Glomerular endothelial cell (primary cell): ENCODE data around the gene PIP5K1B. TPM values are rescaled to one million over a fixed set of nuclear protein-coding genes. Genes with fewer than 3 reads are reported as not detected.

Experiments used
- DNase-seq: peaks from one replicate; pipeline ENCODE4 v3.0.0-alpha.2; 2011; ENCODE audit warnings: low read depth, low spot score; ENCODE audit errors: extremely low read depth
- total RNA-seq: library from RNA; depleted of rRNA; stranded (reverse); fragments of >200 nt; gene quantifications from 2 replicates; pipeline ENCODE4 v1.2.3, GENCODE V29; 2015

The PIP5K1B gene
- total RNA-seq, 1 donor from 2014 or later, result 0.23 TPM

- DNase-seq, result no peak
These were observed 308.3 kb downstream of the PIP5K1B start for GRCh38 chr9:69013382-69013727.

DNA sequence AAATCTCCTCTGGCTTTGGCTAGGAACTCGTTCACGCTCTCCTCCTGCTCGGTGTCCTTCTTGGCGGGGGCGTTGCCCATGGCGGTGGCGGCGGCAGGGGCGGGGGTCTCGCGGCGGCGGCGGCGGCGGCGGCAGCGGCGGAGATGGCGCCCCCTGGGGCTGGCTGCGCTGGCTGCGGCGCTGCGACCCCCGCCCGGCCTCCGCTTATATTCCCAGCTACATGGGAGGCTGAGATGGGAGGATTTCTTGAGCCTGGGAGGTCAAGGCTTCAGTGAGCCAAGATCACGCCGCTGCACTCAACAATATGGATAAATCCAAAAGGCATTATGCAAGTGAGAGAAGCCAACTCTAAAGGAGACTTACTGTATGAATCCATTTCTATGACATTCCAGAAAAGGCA lies 309.0 kb downstream of the PIP5K1B start, which contains the start of gene PRKACG:
Gene PRKACG, minus strand, starts transcription at position 101 of the 400 bp plus-strand sequence. Its CDS starts 21 bp downstream, at position 80.
- no peak for DNase-seq

DNA sequence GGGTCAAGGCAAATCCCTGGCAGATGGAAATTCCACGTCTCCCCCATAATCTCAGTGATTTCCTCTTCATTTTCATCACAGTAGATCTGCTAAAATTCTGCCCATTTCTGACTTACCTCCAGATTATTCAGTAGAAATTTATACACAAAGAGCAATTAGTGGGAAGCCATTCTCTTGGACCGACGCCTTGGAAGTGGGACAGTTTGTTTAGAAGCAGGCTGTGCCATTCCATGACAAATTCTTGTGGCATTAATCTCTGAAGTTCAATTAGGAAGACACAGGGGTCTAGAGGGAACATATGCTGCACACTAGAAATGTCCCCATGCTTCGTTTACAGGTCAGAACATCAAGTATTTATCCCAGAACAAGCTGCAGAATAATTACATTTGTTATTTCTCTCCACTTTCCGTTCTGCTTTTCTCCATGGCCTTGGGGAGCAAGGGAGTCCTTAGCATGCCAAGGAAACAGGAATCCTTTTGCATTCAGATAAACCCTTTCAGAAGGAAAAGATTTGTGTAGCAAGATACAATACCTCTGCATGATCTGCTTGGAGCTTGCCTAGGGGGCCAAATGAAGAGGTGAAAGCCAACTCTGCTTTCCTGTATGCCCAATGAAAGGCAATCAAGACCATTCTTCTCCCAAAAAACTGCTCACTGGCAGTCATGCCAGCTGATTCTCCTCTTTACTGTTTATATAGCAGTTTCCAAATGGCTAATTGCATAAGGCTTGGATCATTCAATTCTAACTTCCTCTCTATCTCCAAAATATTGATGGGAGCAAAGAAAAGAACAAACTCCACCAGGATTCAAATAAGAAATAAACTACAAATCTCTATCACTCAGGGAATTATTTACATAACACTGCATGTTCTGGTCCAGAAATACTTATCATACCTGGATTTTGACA lies 311.4 kb downstream of the PIP5K1B start:
- no peak for DNase-seq

GRCh38 chr9:69018737-69019136 lies 313.7 kb downstream of the PIP5K1B start:
- no peak for DNase-seq

DNA sequence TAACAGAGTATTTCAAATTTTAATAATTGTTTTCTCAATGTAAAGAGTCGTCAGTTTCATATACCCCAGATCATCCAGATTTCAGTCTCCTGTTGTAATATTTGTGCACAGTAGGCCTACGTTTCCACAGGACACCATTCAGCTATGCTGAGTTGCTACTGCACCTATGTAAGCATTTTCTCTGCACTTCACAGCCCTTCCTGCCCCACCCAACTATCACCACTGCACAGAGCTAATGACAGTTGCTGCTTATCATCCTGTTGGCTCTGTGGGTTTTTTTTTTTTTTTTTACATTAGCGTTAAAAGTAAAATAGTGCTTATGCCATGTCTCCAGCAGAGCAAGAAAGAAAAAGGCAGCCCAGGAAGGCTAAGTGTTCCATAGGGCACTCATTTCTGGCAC lies 314.8 kb downstream of the PIP5K1B start:
- no peak for DNase-seq

DNA sequence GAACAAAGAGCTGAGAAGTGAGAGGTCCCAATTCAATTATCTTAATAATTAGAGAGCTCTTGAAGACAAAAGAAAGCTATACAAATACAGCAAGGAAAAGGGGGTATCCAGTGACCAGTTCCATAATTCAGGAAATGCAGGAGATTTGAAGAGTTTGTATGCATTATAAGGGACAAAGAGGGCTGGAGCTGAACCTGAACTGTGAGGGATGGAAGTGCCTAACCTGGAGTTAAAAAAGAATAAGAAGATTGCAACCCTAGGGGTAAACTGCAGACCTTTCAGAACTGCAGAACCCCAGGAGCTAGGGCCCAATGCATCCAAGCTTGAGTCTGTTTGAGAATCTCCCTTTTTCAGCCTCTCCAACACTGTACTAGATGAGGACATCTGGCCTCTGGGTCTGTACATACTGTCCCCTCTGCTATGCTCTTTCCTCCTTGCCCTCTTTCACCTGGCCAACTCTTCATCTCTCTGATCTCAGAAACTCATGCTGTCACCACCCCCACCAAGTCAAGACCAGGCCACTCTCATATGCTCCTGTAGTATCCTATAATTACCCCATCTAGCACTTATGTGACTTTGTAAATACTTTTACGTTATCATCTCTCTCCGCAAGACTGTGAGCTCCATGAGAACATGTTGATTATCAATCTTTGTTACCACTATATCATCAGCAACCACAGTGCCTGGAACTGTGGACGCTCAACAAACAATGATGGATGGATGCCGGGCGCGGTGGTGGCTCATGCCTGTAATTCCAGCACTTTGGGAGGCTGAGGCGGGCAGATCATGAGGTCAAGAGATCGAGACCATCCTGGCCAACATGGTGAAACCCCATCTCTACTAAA lies 315.5 kb downstream of the PIP5K1B start:
- no peak for DNase-seq

GRCh38 chr9:69023650-69024049 lies 318.6 kb downstream of the PIP5K1B start:
- DNase-seq, result no peak

- no peak for DNase-seq
These were observed 322.5 kb downstream of the PIP5K1B start for GRCh38 chr9:69027355-69028097.

- DNase-seq, result no peak
These were observed 323.7 kb downstream of the PIP5K1B start for GRCh38 chr9:69028754-69029153.

DNA sequence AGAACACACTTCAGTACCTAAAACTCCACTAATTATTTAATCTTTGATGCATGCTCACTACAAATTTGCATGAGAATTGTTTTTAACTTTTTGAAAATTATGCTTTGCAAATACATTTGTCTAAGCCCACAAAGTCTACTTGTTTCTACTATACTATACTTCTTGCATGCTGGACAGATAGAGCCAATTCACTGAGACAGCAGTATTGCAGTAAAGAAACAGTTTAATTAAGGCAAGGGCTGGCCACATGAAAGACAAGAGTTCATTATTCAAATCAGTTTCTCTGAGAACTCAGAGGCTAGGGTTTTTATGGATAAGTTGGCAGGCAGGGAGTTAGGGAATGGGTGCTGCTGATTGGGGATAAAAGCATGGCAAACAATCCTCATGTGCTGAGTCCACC lies 324.5 kb downstream of the PIP5K1B start:
- no peak for DNase-seq

- no peak for DNase-seq
These were observed 326.0 kb downstream of the PIP5K1B start for GRCh38 chr9:69030851-69031645.

GRCh38 chr9:69034071-69034470 lies 329.0 kb downstream of the PIP5K1B start:
- DNase-seq, result no peak

GRCh38 chr9:69035438-69036308 lies 330.6 kb downstream of the PIP5K1B start, which contains the start of gene FXN:
TSS of gene FXN (plus strand) at chr9:69035752. CDS start at chr9:69035783, 31 bp downstream.
- no peak for DNase-seq

GRCh38 chr9:69036309-69036708 lies 331.3 kb downstream of the PIP5K1B start:
- DNase-seq, result no peak

DNA sequence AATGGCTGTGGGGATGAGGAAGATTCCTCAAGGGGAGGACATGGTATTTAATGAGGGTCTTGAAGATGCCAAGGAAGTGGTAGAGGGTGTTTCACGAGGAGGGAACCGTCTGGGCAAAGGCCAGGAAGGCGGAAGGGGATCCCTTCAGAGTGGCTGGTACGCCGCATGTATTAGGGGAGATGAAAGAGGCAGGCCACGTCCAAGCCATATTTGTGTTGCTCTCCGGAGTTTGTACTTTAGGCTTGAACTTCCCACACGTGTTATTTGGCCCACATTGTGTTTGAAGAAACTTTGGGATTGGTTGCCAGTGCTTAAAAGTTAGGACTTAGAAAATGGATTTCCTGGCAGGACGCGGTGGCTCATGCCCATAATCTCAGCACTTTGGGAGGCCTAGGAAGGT lies 331.8 kb downstream of the PIP5K1B start:
- no peak for DNase-seq

GRCh38 chr9:69040646-69041045 lies 335.6 kb downstream of the PIP5K1B start:
- DNase-seq, result no peak

- DNase-seq, result no peak
These were observed 339.5 kb downstream of the PIP5K1B start for GRCh38 chr9:69044240-69045219.

DNA sequence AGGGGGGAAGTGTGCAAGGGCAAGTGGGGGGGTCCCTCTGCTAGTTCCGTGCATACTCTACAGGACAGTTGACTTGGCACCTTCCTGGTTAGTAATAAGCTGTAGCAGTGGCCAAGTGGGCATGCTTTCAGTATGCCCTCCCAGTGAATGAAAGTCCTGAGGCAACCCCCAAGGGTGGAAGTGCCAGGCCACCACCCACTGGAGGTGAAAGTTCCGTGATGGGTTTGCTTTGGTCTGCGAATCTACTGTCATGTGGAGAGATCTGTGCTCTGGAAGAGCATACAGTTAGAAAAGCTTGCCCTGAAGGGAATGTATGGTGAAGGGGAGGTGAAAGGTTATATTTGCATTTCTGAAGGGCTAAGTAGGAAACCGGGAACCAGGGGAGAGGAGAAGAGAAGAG lies 340.8 kb downstream of the PIP5K1B start:
- DNase-seq, result no peak
